ENCODE results near the gene PCDHA10.
"Not testable (repeated sequence)": the region's sequence is repeated elsewhere in the genome, so short reads cannot be mapped to it uniquely, and the experiment has no call there.

The PCDHA10 gene, protein sequence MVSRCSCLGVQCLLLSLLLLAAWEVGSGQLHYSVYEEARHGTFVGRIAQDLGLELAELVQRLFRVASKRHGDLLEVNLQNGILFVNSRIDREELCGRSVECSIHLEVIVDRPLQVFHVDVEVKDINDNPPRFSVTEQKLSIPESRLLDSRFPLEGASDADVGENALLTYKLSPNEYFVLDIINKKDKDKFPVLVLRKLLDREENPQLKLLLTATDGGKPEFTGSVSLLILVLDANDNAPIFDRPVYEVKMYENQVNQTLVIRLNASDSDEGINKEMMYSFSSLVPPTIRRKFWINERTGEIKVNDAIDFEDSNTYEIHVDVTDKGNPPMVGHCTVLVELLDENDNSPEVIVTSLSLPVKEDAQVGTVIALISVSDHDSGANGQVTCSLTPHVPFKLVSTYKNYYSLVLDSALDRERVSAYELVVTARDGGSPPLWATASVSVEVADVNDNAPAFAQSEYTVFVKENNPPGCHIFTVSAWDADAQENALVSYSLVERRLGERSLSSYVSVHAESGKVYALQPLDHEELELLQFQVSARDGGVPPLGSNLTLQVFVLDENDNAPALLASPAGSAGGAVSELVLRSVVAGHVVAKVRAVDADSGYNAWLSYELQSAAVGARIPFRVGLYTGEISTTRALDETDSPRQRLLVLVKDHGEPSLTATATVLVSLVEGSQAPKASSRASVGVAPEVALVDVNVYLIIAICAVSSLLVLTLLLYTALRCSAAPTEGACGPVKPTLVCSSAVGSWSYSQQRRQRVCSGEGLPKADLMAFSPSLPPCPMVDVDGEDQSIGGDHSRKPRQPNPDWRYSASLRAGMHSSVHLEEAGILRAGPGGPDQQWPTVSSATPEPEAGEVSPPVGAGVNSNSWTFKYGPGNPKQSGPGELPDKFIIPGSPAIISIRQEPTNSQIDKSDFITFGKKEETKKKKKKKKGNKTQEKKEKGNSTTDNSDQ

DNA sequence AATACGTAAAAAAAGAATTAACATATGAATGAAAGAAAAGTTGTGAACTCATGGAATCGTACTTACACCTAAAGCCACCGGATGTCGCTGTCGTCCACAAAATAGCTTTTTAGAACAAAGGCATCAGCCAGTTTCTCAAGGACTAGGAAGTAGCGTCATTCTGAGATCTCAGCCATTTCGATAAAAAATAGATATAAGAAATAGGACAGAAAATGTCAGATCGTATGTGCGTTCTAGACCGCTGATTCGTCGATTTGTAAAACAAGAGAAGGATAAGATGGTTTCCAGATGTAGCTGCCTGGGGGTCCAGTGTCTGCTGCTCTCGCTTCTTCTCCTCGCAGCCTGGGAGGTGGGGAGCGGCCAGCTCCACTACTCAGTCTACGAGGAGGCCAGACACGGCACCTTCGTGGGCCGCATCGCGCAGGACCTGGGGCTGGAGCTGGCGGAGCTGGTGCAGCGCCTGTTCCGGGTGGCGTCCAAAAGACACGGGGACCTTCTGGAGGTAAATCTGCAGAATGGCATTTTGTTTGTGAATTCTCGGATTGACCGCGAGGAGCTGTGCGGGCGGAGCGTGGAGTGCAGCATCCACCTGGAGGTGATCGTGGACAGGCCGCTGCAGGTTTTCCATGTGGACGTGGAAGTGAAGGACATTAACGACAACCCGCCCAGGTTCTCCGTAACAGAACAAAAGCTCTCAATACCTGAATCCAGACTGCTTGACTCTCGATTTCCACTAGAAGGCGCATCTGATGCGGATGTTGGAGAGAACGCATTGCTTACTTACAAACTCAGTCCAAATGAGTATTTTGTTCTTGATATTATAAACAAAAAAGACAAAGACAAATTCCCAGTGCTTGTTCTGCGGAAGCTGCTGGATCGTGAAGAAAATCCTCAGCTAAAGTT, at the start of gene PCDHA10:
Gene PCDHA10, plus strand, starts transcription at position 126 of the 903 bp plus-strand sequence. Its CDS starts 152 bp downstream, at position 278.
- DNase-seq: no peak

DNA sequence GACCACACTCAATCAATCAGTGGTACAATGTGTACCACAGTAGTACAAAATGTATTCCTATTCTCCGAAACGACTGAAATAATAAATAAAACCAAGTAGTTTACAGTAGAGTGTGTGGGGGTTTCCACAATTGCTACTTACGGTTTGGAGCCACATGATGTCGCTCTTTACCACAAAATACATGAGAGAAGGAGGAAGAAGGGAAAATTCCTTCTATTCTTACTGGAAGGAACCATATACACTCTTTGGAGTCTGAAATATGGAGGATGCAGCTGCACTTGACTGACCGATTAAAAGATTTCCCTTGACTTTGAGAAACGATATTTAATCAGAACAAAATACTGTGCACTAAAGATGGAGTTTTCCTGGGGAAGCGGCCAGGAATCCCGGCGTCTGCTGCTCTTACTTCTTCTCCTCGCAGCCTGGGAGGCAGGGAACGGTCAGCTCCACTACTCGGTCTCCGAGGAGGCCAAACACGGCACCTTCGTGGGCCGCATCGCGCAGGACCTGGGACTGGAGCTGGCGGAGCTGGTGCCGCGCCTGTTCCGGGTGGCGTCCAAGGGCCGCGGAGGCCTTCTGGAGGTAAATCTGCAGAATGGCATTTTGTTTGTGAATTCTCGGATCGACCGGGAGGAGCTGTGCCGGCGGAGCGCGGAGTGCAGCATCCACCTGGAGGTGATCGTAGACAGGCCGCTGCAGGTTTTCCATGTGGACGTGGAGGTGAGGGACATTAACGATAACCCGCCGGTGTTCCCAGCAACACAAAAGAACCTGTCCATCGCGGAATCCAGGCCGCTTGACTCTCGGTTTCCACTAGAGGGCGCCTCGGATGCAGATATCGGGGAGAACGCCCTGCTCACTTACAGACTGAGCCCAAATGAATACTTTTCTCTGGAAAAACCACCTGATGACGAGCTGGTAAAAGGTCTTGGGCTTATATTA, 48.6 kb upstream of the PCDHA10 start, which contains the start of gene PCDHA4:
Gene PCDHA4, plus strand, starts transcription at position 235 of the 942 bp plus-strand sequence.
- DNase-seq: no peak

DNA sequence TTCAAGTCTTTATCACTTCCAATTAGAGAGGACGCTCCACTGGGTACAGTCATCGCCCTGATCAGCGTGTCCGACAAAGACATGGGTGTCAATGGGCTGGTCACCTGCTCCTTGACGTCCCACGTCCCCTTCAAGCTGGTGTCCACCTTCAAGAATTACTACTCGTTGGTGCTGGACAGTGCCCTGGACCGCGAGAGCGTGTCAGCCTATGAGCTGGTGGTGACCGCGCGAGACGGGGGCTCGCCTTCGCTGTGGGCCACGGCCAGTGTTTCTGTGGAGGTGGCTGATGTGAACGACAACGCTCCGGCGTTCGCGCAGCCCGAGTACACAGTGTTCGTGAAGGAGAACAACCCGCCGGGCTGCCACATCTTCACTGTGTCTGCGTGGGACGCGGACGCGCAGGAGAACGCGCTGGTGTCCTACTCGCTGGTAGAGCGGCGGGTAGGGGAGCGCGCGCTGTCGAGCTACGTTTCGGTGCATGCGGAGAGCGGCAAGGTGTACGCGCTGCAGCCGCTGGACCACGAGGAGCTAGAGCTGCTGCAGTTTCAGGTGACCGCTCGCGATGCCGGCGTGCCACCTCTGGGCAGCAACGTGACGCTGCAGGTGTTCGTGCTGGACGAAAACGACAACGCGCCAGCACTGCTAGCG, 47.3 kb upstream of the PCDHA10 start:
- not testable (repeated sequence) for DNase-seq

DNA sequence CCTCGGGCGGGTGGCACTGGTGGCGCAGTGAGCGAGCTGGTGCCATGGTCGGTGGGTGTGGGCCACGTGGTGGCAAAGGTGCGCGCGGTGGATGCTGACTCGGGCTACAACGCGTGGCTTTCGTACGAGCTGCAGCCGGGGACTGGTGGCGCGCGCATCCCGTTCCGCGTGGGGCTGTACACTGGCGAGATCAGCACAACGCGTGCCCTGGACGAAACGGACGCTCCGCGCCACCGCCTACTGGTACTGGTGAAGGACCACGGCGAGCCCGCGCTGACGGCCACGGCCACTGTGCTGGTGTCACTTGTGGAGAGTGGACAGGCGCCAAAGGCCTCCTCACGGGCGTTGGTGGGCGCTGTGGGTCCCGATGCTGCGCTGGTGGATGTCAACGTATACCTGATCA, 46.8 kb upstream of the PCDHA10 start:
- no peak for DNase-seq

DNA sequence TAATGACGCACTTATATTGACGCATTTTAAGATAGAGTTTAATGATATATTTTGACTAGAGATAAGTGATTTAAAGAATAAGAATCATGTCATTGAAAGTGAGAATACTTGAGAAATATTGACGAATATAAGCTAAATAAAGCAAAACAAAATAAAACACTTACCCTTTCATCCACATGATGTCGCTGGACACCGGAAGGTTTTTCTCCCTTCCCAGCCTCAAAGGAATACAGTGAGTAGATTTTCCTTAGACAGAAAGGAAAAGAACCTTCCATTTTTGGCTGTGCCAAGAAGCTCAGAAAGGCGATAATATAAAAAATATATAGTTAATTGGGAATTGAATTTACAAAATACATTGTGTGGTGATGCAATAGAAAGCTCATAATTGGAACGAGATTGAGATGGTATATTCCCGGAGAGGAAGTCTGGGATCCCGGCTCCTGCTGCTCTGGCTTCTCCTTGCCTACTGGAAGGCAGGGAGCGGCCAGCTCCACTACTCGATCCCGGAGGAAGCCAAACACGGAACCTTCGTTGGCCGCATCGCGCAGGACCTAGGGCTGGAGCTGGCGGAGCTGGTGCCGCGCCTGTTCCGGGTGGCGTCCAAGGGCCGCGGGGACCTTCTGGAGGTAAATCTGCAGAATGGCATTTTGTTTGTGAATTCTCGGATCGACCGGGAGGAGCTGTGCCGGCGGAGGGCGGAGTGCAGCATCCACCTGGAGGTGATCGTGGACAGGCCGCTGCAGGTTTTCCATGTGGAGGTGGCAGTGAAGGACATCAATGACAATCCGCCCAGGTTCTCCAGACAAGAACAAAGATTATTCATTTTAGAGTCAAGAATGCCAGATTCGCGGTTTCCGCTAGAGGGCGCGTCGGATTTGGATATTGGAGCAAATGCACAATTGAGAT, 34.1 kb upstream of the PCDHA10 start, which contains the start of gene PCDHA5:
Gene PCDHA5, plus strand, starts transcription at position 239 of the 906 bp plus-strand sequence.
- no peak for DNase-seq

DNA sequence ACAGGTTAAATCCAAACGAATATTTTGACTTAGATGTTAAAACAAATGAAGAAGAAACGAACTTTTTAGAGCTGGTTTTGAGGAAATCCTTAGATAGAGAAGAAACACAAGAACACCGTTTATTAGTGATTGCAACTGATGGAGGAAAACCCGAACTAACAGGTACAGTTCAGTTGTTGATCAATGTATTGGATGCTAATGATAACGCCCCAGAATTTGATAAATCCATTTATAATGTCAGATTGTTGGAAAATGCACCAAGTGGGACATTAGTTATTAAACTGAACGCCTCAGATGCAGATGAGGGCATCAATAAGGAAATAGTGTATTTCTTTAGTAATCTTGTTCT, 33.4 kb upstream of the PCDHA10 start:
- DNase-seq: no peak

DNA sequence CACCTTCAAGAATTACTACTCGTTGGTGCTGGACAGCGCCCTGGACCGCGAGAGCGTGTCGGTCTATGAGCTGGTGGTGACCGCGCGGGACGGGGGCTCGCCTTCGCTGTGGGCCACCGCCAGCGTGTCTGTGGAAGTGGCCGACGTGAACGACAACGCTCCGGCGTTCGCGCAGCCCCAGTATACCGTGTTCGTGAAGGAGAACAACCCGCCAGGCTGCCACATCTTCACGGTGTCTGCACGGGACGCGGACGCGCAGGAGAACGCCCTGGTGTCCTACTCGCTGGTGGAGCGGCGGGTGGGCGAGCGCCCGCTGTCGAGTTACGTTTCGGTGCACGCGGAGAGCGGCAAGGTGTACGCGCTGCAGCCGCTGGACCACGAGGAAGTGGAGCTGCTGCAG, 32.7 kb upstream of the PCDHA10 start:
- not testable (repeated sequence) for DNase-seq

DNA sequence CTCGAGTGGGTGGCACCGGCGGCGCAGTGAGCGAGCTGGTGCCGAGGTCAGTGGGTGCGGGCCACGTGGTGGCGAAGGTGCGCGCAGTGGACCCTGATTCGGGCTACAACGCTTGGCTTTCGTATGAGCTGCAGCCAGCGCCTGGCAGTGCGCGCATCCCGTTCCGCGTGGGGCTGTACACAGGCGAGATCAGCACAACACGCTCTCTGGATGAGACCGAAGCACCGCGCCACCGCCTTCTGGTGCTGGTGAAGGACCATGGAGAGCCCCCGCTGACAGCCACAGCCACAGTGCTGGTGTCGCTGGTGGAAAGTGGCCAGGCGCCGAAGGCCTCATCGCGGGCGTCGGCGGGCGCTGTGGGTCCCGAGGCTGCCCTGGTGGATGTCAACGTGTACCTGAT, 32.2 kb upstream of the PCDHA10 start:
- no peak for DNase-seq

DNA sequence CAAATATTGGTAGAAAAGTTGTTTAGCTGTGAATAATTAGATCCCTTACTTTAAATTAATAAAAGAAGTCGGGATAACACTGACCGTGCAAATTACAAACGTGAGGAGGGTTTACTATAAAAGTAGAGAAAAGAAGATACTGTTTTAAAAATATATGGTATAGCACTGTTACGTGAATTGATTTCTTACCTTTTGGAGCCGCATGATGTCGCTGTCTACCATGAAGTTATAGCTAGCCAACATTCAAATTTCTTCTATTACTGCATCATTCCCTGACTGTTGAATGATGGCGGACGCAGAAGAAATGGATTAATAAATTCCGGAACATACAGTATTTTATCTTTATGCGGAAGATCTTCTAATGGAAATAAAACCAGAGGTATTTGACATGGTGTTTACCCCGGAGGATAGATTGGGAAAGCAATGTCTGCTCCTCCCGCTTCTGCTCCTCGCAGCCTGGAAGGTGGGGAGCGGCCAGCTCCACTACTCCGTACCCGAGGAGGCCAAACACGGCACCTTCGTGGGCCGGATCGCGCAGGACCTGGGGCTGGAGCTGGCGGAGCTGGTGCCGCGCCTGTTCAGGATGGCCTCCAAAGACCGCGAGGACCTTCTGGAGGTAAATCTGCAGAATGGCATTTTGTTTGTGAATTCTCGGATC, 27.9 kb upstream of the PCDHA10 start, which contains the start of gene PCDHA6:
Gene PCDHA6, plus strand, starts transcription at position 257 of the 658 bp plus-strand sequence. Its CDS starts 132 bp downstream, at position 389.
- DNase-seq: no peak

DNA sequence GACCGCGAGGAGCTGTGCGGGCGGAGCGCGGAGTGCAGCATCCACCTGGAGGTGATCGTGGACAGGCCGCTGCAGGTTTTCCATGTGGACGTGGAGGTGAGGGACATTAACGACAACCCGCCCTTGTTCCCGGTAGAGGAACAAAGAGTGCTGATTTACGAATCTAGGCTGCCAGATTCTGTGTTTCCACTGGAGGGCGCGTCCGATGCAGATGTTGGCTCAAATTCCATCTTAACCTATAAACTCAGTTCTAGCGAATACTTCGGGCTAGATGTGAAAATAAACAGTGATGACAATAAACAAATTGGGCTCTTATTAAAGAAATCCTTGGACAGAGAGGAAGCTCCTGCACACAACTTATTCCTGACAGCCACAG, 27.3 kb upstream of the PCDHA10 start:
- no peak for DNase-seq

DNA sequence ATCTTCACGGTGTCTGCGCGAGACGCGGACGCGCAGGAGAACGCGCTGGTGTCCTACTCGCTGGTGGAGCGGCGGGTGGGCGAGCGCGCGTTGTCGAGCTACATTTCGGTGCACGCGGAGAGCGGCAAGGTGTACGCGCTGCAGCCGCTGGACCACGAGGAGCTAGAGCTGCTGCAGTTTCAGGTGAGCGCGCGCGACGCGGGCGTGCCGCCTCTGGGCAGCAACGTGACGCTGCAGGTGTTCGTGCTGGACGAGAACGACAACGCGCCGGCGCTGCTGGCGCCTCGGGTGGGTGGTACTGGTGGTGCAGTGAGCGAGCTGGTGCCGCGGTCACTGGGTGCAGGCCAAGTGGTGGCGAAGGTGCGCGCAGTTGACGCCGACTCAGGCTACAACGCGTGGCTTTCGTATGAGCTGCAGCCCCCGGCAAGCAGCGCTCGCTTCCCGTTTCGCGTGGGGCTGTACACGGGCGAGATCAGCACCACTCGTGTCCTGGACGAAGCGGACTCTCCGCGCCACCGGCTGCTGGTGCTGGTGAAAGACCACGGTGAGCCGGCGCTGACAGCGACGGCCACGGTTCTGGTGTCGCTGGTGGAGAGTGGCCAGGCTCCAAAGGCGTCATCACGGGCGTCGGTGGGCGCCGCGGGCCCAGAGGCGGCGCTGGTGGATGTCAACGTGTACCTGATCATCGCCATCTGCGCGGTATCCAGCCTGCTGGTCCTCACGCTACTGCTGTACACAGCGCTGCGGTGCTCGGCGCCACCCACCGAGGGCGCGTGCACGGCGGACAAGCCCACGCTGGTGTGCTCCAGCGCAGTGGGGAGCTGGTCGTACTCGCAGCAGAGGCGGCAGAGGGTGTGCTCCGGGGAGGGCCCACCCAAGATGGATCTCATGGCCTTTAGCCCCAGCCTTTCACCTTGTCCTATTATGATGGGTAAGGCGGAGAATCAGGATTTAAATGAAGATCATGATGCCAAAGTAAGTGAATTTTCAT, 25.9 kb upstream of the PCDHA10 start:
- DNase-seq: not testable (repeated sequence)

DNA sequence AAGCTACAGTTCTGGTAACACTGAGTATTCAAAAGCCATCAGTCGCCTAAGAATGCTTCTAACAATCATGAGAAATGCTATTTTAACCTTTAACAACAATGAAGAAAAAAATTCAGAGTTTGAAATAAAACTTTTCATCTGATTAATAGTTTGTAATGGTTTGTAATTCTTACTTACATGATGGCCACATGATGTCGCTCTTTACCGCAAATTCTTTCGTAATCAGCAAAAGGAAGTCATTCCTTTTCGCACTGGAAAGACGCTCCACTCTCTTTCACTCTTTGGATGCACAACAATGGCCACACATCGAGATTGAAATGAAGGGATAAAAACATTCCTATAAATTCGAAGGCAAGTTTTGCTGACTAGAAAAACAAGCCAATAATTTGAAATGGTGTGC, 21.7 kb upstream of the PCDHA10 start, which contains the start of gene PCDHA7:
Gene PCDHA7, plus strand, starts transcription at position 277 of the 400 bp plus-strand sequence. Its CDS starts 115 bp downstream, at position 392.
- no peak for DNase-seq

DNA sequence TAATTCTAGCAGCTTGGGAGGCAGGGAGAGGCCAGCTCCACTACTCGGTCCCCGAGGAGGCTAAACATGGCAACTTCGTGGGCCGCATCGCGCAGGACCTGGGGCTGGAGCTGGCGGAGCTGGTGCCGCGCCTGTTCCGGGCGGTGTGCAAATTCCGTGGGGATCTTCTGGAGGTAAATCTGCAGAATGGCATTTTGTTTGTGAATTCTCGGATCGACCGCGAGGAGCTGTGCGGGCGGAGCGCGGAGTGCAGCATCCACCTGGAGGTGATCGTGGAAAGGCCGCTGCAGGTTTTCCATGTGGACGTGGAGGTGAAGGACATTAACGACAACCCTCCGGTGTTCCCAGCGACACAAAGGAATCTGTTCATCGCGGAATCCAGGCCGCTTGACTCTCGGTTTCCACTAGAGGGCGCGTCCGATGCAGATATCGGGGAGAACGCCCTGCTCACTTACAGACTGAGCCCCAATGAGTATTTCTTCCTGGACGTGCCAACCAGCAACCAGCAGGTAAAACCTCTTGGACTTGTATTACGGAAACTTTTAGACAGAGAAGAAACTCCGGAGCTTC, 21.2 kb upstream of the PCDHA10 start:
- not testable (repeated sequence) for DNase-seq

DNA sequence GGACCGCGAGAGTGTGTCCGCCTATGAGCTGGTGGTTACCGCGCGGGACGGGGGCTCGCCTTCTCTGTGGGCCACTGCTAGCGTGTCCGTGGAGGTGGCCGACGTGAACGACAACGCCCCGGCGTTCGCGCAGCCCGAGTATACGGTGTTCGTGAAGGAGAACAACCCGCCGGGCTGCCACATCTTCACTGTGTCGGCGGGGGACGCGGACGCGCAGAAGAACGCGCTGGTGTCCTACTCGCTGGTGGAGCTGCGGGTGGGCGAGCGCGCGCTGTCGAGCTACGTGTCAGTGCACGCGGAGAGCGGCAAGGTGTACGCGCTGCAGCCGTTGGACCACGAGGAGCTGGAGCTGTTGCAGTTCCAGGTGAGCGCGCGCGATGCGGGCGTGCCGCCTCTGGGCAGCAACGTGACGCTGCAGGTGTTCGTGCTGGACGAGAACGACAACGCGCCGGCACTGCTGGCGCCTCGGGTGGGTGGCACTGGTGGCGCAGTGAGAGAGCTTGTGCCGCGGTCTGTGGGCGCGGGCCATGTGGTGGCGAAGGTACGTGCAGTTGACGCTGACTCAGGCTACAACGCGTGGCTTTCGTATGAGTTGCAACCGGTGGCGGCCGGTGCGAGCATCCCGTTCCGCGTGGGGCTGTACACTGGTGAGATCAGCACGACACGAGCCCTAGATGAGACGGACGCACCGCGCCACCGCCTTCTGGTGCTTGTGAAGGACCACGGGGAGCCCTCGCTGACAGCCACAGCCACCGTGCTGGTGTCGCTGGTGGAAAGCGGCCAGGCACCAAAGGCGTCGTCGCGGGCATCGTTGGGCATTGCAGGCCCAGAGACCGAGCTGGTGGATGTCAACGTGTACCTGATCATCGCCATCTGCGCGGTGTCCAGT, 19.8 kb upstream of the PCDHA10 start:
- no peak for DNase-seq

DNA sequence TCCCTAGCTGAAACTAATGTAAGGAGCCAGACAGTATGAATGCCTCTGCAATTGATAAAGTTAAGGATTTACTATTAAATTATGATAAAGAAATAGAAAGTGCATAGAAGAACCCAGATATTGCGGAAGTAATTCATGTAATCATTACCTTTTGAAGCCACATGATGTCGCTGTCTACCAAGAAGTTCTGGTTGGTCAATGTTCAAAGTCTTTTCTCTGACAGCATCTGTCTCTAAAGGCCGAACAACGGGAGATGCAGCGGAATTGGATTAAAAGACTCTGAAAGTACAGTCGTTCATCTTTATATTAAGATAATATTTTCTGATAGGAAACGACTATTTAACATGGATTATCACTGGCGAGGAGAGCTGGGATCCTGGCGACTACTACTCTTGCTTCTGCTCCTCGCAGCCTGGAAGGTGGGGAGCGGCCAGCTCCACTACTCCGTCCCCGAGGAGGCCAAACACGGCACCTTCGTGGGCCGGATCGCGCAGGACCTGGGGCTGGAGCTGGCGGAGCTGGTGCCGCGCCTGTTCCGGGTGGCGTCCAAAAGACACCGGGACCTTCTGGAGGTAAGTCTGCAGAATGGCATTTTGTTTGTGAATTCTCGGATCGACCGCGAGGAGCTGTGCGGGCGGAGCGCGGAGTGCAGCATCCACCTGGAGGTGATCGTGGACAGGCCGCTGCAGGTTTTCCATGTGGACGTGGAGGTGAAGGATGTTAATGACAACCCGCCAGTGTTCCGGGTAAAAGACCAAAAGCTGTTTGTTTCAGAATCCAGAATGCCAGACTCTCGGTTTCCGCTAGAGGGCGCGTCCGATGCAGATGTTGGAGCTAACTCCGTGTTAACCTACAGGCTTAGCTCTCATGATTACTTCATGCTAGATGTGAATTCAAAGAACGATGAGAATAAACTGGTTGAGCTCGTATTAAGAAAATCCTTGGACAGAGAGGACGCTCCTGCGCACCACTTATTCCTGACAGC, 14.4 kb upstream of the PCDHA10 start, which contains the start of gene PCDHA8:
Gene PCDHA8, plus strand, starts transcription at position 210 of the 985 bp plus-strand sequence. Its CDS starts 135 bp downstream, at position 345.
- DNase-seq: no peak
